C4-2B (cell line): ENCODE data around the gene SFMBT2.

Experiments used
- CTCF ChIP-seq: fragments of 450-650 bp; conservative IDR thresholded peaks from 2 replicates; pipeline ENCODE4 v1.5.1; 2017; ENCODE audit warnings: mild to moderate bottlenecking
- ZFX ChIP-seq: fragments of 450-650 bp; IDR thresholded peaks from 2 replicates; pipeline ENCODE4 v1.6.1; 2017

GRCh38 chr10:7122561-7122960 lies 288.3 kb downstream of the SFMBT2 start:
- TF ChIP-seq CTCF = no peak
- TF ChIP-seq ZFX = no peak
